ENCODE data around the gene ALG14.

Gene ALG14

DNA sequence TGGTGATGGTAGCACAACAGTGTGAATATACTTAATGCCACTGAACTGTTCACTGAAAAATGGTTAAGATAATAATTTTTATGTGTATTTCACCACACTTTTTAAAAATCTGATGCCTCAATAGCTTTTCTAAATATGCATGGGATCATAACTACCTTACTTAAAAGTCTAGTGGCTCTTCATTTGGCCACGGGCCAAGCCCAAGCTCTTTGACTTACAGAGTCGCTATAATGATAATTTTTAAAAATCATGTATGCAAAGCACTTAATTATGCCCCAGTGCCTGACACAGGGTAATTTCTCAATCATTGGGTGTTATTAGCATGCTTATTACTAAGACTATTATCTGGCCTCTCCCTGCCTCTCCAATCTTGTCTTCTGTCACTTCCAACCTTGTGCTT lies 138.2 kb downstream of the ALG14 start:
- H3K4me3 ChIP-seq (ENCODE audit: low read depth, low read length): no peak overlapping the region
- DNase-seq (ENCODE audit: low read depth): no peak
- TF ChIP-seq, protein P1, sequence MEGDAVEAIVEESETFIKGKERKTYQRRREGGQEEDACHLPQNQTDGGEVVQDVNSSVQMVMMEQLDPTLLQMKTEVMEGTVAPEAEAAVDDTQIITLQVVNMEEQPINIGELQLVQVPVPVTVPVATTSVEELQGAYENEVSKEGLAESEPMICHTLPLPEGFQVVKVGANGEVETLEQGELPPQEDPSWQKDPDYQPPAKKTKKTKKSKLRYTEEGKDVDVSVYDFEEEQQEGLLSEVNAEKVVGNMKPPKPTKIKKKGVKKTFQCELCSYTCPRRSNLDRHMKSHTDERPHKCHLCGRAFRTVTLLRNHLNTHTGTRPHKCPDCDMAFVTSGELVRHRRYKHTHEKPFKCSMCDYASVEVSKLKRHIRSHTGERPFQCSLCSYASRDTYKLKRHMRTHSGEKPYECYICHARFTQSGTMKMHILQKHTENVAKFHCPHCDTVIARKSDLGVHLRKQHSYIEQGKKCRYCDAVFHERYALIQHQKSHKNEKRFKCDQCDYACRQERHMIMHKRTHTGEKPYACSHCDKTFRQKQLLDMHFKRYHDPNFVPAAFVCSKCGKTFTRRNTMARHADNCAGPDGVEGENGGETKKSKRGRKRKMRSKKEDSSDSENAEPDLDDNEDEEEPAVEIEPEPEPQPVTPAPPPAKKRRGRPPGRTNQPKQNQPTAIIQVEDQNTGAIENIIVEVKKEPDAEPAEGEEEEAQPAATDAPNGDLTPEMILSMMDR (IDR thresholded peaks at IDR 0.05; ENCODE audit: low read depth, low read length): no peak
- TF ChIP-seq MYC (IDR thresholded peaks at IDR 0.05; ENCODE audit: low read depth, low read length) (no peak), POLR2A (IDR thresholded peaks at IDR 0.05; ENCODE audit: extremely low read depth, insufficient read length) (no peak)
- TF ChIP-seq, protein P2, sequence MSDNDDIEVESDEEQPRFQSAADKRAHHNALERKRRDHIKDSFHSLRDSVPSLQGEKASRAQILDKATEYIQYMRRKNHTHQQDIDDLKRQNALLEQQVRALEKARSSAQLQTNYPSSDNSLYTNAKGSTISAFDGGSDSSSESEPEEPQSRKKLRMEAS (IDR thresholded peaks at IDR 0.05; ENCODE audit: low read depth, low read length): no peak

DNA sequence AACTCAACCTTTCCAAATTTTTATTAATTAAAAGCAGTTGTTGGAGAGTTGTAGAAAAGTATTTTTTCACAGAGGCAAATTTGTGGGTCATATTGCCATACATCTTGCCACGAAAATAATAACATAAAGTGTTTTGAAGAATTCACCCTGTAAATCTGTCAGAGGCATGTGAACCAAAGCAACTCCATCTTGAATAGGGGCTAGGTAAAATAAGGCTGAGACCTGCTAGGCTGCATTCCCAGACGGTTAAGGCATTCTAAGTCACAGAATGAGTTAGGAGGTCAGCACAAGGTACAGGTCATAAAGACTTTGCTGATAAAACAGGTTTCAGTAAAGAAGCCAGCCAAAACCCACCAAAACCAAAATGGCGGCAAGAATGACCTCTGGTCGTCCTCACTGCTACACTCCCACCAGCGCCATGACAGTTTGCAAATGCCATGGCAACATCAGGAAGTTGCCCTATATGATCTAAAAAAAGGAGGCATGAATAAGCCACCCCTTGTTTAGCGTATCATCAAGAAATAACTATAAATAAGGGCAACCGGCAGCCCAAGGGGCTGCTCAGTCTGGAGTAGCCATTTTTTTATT lies 141.4 kb downstream of the ALG14 start:
- no peak overlapping the region for H3K4me3 ChIP-seq (ENCODE audit: low read depth, low read length)
- TF ChIP-seq, protein P2 (IDR thresholded peaks at IDR 0.05; ENCODE audit: low read depth, low read length): no peak
- TF ChIP-seq POLR2A (IDR thresholded peaks at IDR 0.05; ENCODE audit: extremely low read depth, insufficient read length) (no peak), MYC (IDR thresholded peaks at IDR 0.05; ENCODE audit: low read depth, low read length) (no peak)
- TF ChIP-seq, protein P1 (IDR thresholded peaks at IDR 0.05; ENCODE audit: low read depth, low read length): no peak
- DNase-seq (ENCODE audit: low read depth): no peak

DNA sequence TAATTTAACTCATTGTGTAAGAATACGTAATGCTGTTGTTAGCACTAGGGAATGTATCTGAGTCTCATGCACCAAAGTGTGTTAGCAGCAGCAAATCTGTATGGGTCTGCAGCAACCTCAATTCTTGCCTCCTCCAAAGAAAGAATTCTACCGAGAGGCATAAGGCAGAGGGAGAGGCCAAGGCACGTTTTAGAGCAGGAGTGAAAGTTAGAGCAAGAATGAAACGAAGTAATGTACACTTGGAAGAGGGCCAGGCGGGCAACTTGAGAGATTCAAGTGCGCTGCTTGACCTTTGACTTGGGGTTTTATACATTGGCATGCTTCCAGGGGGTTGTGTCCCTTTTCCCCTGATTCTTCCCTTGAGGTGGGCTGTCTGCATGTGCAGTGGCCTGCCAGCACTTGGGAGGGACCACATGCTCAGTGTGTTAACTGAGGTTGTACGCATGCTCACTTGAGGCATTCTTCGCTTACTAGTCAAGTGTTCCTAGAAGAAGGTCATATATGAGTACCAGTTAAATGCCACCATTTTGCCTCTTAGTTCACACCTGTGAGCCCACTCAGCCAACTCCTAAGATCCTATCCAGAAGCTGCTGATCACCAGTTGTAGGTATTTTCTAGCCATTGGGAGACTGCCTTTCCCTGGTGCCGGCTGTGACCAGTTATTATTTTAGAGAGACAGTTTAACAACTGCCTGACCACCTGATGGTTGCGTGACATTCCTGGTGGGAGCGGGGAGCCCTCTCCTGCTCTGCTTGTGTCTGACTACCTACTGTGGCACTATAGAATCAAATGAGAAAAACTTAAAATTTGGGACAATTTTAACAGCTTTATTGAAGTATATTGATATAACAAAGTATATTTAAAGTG lies 143.2 kb downstream of the ALG14 start:
- DNase-seq (ENCODE audit: low read depth): no peak
- H3K4me3 ChIP-seq (ENCODE audit: low read depth, low read length): no peak overlapping the region
- TF ChIP-seq POLR2A (IDR thresholded peaks at IDR 0.05; ENCODE audit: extremely low read depth, insufficient read length) (no peak), MYC (IDR thresholded peaks at IDR 0.05; ENCODE audit: low read depth, low read length) (no peak)
- TF ChIP-seq, protein P2 (IDR thresholded peaks at IDR 0.05; ENCODE audit: low read depth, low read length): no peak
- TF ChIP-seq, protein P1 (IDR thresholded peaks at IDR 0.05; ENCODE audit: low read depth, low read length): no peak

DNA sequence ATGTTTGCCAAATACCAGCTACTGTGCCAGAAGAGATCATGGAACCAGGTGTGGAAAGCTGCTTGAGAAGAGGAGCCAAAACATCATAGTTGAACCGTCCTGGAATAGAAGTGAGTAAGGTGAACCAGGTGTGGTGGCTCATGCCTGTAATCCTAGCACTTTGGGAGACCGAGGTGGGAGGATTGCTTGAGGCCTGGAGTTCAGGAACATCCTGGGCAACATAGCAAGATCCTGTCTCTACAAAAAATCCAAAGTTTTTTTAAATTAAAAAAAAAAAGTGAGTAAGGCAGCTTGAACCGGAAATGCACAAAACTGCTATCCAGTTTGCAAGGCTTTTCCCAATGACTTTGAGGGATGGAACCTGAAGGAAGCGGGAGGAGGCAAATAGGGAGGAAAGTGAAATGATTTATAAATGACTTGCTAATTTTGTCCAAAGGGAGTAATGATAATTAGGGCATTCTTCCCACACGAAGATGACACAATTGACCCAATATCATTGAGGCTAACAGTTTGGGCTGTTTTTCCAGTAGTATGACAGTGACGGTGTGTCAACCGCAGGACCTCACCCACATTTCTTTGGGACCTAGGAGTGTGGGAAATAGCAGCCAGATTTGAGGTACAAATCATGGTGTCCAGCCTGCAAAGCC lies 144.3 kb downstream of the ALG14 start:
- DNase-seq (ENCODE audit: low read depth): no peak
- TF ChIP-seq MYC (IDR thresholded peaks at IDR 0.05; ENCODE audit: low read depth, low read length) (no peak), POLR2A (IDR thresholded peaks at IDR 0.05; ENCODE audit: extremely low read depth, insufficient read length) (no peak)
- TF ChIP-seq, protein P1 (IDR thresholded peaks at IDR 0.05; ENCODE audit: low read depth, low read length): no peak
- TF ChIP-seq, protein P2 (IDR thresholded peaks at IDR 0.05; ENCODE audit: low read depth, low read length): no peak
- no peak overlapping the region for H3K4me3 ChIP-seq (ENCODE audit: low read depth, low read length)

DNA sequence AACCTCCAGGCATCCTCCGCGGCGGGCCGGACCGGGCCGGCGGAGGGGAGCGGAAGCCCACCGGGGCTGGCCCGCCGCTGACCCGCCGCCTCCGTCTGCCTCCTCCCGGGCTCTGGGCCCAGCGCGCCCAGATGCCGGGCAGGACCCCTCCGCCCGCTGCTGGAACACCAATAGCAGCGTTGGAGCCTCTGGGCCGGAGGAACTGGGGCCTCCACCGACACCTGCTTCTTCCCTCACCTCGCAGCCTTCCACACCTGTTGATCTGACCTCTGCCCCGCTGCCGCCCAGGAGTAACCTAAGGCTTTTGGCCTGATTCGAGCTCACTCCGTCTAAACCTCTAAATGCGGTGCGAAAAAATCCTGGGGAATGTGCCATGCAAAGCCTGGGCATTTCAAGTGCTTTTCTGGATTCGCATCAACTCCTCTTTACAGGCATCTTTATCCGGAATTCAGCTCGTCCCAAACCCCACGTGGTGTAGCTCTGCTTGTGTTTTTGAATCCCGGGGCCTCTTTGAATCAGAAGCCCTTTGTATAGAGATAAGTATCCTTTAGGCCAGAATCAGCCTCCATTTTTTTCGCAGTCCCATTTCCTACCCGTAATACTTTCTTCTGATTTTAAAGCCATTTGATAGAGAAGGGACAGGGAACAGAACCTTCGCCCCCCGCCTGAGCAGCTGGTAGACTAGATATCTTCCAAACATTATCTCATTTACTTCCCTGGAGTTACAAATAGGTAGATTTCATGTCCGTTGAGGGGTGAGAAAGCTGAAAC lies 145.2 kb downstream of the ALG14 start:
- TF ChIP-seq, protein P1 (IDR thresholded peaks at IDR 0.05; ENCODE audit: low read depth, low read length): no peak
- TF ChIP-seq, protein P2 (IDR thresholded peaks at IDR 0.05; ENCODE audit: low read depth, low read length): no peak
- TF ChIP-seq POLR2A (IDR thresholded peaks at IDR 0.05; ENCODE audit: extremely low read depth, insufficient read length) (no peak), MYC (IDR thresholded peaks at IDR 0.05; ENCODE audit: low read depth, low read length) (no peak)
- H3K4me3 ChIP-seq (ENCODE audit: low read depth, low read length): no peak overlapping the region
- DNase-seq (ENCODE audit: low read depth): no peak

Measured in NB4 (cell line).